ENCODE data around the gene SP7.
"Not testable (repeated sequence)": the region's sequence is repeated elsewhere in the genome, so short reads cannot be mapped to it uniquely, and the experiment has no call there.

SP7 gene

DNA sequence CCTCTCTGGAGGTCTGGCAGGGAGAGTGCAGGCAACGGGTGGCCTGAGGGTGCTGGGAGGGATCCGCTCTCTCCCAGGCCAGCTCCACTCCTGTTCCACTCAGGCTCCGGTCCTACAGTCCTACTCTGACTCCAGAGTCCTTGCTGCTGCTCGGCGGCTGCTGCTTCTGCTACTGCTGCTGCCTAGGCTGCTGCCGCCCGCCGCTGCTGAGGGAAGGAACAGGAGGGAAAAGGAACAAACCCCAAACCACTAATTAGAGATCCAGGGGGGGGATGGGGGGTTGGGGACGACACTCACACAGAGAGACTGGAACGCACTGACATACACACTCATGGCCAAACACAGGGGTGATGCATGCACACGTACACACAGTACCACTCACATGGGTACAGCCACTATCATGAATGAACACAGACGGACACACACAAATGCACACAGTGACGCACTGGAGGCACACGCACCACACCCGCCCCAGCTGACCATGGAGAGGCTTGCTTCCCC, at the start of gene SP7:
Gene SP7, minus strand, starts transcription at position 174 of the 501 bp plus-strand sequence. CDS start 708 bp downstream, outside the sequence.
- DNase-seq (ENCODE audit: low read depth, low spot score), result no peak

DNA sequence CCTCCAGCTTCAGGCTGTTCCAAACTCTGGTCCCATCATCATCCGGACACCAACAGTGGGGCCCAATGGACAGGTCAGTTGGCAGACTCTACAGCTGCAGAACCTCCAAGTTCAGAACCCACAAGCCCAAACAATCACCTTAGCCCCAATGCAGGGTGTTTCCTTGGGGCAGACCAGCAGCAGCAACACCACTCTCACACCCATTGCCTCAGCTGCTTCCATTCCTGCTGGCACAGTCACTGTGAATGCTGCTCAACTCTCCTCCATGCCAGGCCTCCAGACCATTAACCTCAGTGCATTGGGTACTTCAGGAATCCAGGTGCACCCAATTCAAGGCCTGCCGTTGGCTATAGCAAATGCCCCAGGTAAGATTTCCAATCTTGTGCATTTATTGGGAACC, 47.1 kb upstream of the SP7 start:
- DNase-seq (ENCODE audit: low read depth, low spot score), result no peak

DNA sequence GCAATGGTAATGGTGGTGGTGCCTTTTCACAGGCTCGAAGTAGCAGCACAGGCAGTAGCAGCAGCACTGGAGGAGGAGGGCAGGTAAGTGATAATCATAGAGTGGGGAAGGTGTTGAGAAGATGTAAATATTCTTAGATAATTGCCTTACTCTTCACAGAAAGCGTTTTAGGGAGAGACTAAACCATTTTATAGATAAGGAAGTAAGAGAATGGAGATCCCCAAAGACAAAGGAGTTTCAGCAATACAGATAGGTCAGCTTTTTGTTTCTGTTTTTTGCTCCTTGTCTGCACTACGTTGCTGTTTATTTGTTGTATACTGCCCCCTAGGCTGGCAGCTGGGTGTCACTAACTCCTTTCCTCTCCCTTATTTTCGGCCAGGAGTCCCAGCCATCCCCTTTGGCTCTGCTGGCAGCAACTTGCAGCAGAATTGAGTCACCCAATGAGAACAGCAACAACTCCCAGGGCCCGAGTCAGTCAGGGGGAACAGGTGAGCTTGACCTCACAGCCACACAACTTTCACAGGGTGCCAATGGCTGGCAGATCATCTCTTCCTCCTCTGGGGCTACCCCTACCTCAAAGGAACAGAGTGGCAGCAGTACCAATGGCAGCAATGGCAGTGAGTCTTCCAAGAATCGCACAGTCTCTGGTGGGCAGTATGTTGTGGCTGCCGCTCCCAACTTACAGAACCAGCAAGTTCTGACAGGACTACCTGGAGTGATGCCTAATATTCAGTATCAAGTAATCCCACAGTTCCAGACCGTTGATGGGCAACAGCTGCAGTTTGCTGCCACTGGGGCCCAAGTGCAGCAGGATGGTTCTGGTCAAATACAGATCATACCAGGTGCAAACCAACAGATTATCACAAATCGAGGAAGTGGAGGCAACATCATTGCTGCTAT, 45.8 kb upstream of the SP7 start:
- no peak for DNase-seq (ENCODE audit: low read depth, low spot score)

DNA sequence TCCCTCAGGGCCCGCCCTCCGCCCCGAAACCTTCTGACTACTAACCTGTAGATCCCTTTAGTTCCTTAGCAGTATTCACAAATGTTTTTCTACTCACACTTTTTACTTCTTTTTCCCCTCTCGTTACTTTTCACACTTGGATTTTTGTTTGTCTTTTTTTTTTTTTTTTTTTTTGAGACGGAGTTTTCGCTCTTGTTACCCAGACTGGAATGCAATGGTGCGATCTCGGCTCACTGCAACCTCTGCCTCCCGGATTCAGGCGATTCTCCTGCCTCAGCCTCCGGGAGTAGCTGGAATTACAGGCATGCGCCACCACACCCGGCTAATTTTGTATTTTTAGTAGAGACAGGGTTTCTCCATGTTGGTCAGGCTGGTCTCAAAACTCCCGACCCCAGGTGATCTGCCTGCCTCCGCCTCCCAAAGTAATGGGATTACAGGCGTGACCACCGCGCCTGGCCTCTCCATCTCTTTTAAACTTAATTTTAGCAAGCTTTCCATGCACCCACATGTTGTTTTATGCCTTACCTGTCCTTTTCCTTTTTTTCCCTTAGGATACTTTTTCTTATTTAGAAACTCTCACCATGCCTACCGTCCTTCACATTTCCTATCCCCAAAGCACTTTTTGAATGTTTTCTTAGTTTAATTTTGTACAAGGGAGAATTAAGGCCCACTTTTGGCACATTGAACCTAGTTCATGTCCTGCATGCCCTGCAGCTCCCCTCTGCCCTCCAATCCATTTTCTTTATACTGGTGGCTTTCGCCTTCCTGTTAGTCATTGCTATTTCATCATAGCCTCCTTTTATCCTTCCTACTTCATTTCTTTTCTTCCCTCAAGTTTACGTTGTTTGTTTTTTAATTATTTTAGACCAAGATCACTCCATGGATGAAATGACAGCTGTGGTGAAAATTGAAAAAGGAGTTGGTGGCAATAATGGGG, 44.9 kb upstream of the SP7 start:
- DNase-seq (ENCODE audit: low read depth, low spot score), result no peak

DNA sequence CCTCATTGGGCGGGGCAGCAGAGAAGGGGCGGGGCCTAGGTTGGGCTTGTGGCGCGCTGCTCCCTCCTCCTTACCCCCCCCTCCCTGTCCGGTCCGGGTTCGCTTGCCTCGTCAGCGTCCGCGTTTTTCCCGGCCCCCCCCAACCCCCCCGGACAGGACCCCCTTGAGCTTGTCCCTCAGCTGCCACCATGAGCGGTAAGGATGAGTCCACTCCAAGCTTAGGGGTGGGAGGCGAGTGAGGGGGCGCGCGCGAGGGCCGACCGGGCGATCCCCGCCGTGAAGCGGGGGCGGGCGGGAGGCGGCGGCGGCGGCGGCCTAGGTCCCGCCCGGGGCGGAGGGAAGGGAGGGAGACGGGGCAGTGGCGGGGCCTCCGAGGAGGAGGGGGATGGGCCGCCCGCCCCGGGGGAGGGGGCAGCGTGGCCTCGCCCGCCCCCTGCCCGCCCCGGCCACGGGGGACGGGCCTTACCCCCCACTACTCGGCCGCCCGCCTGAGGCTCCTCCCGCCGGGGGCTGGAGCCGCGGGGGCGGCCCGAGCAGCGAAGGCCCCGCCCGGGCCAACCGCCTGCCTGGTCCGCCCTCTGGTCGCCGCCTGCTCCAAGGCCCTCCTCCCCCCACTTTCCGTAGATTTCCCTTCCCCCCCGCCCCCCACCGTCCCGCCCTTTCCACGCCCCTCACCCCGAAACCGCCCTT, 44.1 kb upstream of the SP7 start, which contains the start of gene SP1:
Gene SP1, plus strand, starts transcription at position 73 of the 690 bp plus-strand sequence. Its CDS starts 116 bp downstream, at position 189.
- peak; percentile 75 for DNase-seq (ENCODE audit: low read depth, low spot score)

DNA sequence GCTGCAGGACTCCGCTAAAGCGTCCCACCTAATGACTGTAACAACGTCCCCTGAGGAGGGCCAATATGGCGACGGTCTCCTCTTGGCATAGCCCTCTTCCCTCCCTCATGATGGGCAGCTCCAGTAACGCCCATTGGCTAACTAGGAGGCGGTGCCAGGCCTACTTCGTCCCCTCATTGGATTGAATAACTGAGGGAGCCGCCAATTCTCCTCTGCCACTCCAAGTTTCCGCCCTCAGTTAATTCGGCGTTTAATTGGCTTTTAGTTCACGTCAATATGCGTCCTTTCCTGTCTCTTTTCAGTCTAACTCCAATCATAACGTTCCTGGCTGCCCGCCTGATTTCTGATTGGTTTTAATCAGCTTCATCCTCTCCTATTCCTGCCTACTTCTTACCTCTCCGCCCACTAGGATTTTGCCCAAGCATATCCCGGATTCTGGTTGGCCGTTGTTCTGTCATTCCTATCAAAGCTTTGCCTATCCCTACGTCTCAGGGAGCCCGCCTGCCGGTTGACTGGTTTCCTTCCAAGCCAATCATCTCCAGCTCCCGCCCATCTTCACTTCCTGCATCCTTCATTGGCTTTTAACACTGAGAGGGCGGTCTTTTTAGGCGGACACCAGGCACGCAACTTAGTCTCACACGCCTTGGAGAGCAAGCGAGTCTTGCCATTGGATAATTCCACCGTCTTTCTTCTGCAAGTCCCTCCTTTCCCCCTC, 43.4 kb upstream of the SP7 start:
- peak; percentile 98 for DNase-seq (ENCODE audit: low read depth, low spot score)

DNA sequence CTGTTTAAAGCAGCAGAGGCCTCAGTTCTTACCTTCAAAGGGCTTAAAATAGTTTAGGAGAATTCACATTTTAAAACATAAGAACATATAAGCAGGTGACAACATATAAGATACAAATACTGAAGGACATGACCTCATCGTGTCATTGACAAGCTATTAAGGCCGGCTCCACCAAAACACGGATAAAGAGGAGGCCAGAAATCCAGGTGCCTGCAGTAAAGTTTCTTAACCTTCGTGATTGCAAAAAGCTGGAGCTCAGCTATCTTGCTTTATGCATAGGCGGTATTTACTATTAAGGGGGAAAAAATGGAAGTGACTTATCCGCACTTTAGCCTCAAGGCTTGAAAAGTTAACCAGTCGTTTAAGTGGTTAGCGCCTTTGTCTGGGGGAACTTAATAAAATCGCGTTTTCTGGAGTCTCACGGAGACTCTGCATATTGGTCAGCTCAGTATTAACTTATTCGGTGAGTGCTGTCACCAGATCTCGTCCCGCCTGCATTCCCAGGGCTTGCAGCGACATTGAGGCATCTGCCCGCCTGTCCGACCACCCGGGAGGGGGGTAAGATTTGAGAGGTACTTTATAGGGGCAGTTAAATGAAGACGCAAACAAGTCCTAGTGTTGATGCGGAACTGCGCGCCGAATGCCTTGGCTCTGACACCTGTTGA, 42.7 kb upstream of the SP7 start:
- no peak for DNase-seq (ENCODE audit: low read depth, low spot score)

DNA sequence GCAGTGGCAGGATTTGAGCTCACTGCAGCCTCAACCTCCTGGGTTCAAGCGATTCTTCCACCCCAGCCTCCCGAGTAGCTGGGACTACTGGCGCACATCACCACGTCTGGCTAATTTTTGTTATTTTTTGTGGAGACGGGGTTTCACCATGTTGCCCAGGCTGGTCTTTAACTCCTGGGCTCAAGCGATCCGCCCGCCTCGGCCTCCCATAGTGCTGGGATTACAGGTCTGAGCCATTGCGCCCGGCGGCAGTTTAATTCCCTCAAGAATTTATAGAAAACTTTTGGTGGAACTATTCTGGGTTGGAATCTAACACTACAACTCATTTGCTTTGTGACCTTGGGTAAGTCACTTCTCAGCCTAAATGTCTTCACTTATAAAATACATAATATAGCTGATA, 42.1 kb upstream of the SP7 start:
- no peak for DNase-seq (ENCODE audit: low read depth, low spot score)

DNA sequence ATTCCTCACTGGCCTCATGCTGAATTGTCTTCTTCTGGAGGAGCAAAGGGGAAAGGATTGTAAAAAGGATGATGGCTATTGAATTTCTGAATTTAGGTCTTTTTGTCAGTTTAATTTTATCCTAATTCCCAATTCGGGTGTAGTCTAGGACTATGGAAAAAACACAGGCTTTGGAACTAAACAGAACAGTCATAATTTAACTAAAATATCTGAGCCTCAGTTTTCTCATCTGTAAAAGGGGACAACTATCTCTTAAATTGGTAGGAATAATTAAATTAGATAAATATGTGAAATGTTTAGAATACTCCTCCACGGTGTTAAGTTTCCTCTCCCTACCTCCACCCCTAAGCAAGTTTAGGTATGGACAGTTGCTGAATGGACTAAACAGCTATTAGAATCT, 40.6 kb upstream of the SP7 start:
- no peak for DNase-seq (ENCODE audit: low read depth, low spot score)

DNA sequence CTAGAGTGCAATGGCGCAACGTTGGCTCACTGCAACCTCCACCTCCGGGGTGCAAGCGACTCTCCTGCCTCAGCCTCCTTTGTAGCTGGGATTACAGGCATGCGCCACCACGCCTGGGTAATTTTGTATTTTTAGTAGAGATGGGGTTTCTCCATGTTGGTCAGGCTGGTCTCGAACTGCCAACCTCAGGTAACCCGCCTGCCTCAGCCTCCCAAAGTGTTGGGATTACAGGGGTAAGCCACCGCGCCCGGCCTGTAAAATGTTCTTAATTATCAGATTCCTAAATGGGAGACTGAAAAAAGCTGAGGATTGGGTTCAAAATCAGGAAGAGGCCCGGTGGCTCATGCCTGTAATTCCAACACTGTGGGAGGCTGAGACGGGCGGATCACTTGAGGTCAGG, 38.1 kb upstream of the SP7 start:
- not testable (repeated sequence) for DNase-seq (ENCODE audit: low read depth, low spot score)

DNA sequence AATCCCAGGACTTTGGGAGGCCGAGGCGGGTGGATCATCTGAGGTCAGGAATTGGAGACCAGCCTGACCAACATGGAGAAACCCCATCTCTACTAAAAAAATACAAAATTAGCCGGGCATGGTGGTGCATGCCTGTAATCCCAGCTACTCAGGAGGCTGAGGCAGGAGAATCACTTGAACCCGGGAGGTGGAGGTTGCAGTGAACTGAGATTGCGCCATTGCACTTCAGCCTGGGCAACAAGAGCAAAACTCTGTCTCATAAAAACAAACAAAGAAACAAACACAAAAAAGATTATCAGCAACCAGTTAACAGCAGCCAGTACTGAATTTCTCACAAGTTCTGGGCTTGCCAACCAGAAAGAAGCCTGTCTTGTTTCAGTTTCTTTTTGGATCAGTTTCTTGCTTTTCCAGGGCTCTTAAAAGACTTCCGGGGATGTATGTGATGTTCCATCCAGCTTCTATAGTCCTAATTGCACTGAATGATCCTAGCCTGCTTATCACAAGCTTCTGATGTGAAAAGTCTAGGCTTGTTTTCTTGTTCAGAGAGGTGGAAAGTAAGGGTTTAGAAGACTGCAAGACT, 37.5 kb upstream of the SP7 start:
- DNase-seq (ENCODE audit: low read depth, low spot score), result not testable (repeated sequence)

DNA sequence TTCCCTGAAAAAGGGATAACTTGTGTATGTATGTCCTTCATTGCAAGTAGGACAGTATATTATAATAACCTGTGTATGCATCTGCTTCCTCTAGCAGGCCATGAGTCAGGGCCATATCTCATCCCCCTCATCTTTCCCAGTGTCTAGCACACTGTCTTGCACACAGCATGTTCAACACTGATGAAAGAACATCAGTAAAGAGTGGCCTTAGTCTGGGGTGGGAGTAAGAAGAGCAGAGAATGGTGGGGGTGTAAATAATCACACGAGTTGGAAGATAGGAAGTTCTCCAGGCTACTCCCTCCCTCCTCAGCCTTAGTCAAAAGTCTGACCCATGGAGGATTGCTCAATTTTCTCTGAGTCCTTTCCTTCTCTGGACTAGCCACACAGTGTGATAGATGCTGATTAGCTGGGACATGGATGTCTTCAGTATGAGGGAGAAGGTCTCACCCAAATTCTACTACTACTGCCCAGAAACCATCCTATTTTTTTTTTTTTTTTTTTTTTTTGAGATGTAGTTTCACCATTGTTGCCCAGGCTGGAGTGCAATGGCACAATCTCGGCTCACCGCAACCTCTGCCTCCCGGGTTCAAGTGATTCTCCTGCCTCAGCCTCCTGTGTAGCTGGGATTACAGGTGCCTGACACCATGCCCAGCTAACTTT, 29.2 kb upstream of the SP7 start:
- DNase-seq (ENCODE audit: low read depth, low spot score), result no peak

DNA sequence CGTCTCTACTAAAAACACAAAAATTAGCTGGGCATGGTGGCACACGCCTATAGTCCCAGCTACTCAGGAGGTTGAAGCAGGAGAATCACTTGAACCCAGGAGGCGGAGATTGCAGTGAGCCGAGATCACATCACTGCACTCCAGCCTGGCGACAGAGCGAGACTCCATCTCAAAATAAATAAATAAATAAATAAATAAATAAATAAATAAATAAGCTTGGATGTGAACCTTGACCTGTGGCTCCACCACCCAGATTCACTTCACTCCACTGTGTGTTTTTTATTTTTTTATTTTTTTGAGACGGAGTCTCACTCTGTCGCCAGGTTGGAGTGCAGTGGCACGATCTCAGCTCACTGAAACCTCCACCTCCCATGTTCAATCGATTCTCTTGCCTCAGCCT, 25.5 kb upstream of the SP7 start:
- not testable (repeated sequence) for DNase-seq (ENCODE audit: low read depth, low spot score)

DNA sequence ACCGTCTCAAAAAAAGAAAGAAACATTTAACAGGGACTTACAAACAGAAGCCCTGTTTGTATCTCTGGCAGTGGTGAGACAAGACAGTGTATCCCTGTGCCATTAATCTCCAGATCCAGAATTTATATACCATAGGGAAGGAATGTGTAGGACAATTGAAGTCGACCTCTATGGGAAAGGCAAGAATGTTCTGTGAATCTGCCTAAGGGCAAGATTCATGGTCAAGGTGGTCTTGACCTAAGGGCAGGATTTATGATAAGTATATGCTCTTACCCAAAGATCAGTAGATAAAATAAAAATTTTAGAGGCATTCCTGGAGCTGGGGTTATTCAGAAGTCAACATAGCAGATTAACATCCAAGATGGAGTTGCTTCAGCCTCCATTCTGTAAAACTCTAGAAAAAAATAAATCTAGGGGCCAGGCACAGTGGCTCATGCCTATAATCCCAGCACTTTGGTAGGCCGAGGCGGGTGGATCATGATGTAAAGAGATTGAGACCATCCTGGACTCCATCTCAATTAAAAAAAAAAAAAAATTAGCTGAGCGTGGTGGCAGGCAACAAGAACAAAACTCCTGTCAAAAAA, 22.8 kb upstream of the SP7 start:
- no peak for DNase-seq (ENCODE audit: low read depth, low spot score)

DNA sequence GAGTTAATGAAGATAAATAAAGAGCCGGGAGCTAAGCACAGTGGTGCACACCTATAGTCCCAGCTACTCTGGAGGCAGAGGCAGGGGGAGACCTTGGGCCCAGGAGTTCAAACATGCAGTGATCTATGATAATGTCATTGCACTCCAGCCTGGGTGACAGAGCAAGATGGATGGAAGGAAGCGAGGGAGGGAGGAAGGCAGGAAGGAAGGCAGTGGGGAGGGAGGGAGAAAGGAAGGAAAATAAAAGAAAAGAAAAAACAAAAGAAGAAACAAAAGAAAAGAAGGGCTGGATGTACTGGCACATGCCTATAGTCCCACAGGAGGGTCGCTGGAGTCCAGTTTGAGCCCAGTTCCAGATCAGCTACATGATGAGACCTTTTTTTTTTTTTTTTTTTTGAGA, 19.0 kb upstream of the SP7 start:
- no peak for DNase-seq (ENCODE audit: low read depth, low spot score)

DNA sequence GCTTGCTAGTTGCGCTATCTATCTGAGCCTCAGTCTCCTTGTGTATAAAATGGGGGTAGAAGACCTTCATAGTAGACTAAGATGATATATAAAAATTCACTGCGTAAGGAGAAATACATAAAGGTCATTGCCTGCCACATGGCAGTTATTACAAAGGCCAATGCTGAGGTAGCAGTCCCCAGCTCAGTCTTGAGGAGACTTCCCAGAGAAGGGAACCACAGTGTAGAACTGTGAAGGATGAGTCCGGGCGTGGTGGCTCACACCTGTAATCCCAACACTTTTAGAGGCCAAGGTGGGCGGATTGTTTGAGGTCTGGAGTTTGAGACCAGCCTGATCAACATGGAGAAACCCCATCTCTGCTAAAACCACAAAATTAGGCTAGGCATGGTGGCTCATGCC, 17.1 kb upstream of the SP7 start:
- no peak for DNase-seq (ENCODE audit: low read depth, low spot score)

DNA sequence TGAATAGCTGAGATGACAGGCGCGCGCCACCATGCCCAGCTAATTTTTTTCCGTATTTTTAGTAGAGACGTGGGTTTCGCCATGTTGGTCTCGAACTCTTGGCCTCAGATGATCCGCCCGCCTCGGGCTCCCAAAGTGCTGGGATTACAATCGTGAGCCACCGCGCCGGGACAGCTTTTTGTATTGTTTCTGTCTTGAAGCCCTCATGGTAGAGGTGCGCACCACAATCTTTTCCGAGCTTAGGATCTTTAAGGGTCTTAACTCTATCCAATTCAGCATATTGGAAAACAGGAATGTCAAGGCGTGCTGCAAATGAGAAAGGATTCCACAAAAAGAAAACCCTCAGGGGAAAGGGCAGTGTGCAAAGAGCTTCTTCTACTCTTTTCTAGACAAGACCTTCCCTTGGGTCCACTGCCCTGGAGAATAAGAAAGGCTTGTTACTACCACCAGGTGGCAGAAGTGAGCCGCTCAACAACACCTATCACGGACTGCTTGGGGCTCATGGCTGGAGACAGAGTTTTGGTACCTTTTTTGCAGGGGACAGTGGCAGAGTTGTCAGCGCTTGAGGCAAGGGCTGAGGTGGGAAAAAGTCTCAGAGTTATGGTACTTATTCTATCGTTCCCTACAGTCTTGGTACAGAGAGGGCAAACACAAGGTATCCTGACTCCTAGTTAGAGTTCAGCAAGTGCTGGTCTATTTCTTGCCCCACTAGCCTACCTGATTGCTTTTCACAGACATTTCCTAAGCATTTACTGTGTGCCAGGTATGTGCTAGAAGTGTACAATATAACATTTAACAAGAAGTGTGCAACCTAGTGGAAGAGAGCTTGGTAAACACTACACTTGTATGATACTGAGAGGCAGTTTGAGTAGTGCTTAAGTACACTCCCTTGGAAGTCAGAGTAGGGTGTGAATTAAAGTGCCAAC, 16.4 kb upstream of the SP7 start:
- peak; percentile 68 for DNase-seq (ENCODE audit: low read depth, low spot score)

DNA sequence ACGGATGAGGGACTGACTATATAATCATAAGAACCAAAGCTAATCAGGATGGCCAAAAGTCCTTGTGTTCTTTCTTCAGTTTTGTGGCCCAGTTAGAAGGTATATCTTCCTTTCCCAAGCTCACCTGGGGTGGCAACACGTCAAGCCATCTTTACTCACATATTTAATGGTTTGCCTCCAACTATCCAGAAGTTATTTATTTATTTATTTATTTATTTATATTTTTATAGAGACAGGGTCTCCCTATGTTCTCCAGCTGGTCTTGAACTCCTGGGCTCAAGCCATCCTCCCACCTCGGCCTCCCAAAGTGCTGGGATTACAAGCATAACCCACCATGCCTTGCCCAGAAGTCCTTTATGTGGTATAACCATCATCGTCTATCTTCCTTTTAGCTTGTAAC, 11.8 kb upstream of the SP7 start:
- DNase-seq (ENCODE audit: low read depth, low spot score), result no peak

Data from activated CD4-positive, CD25-positive, alpha-beta regulatory T cell treated with anti-CD3 and anti-CD28 coated beads, Interleukin-2, amount 50 U/mL, for 16 hours (primary cell).